ENCODE results near the gene DCDC2C.

DCDC2C gene

GRCh38 chr2:3755277-3755676 is 51.9 kb downstream of the DCDC2C start:
- no peaks in the 10 kb centered on the region for H3K36me3 ChIP-seq (ENCODE audit: control insufficient read depth, insufficient read depth, low read length)

GRCh38 chr2:3756306-3756705 is 52.9 kb downstream of the DCDC2C start:
- Histone ChIP-seq H3K4me3 (ENCODE audit: low read length) (no peak overlapping the region), H3K27me3 (ENCODE audit: control insufficient read depth, insufficient read depth, low read length) (no peaks in the 10 kb centered on the region), H3K4me1 (ENCODE audit: control insufficient read depth, insufficient read depth, low read length) (no peaks in the 10 kb centered on the region), H3K27ac (ENCODE audit: low read depth, low read length) (no peak overlapping the region), H3K9ac (ENCODE audit: low read length) (no peak overlapping the region), H3K36me3 (ENCODE audit: control insufficient read depth, insufficient read depth, low read length) (no peaks in the 10 kb centered on the region)

More at GRCh38 chr2:3755277-3755676, 51.9 kb downstream of the DCDC2C start:
- no peaks in the 10 kb centered on the region for H3K4me1 ChIP-seq (ENCODE audit: control insufficient read depth, insufficient read depth, low read length)
- no peaks in the 10 kb centered on the region for H3K27me3 ChIP-seq (ENCODE audit: control insufficient read depth, insufficient read depth, low read length)
- no peak overlapping the region for H3K27ac ChIP-seq (ENCODE audit: low read depth, low read length)
- H3K9ac ChIP-seq (ENCODE audit: low read length) = peak overlapping the region; percentile 16
- H3K4me3 ChIP-seq (ENCODE audit: low read length) = no peak overlapping the region

- Histone ChIP-seq H3K27me3 (ENCODE audit: control insufficient read depth, insufficient read depth, low read length) (no peaks in the 10 kb centered on the region), H3K4me1 (ENCODE audit: control insufficient read depth, insufficient read depth, low read length) (no peaks in the 10 kb centered on the region), H3K4me3 (ENCODE audit: low read length) (no peak overlapping the region), H3K27ac (ENCODE audit: low read depth, low read length) (no peak overlapping the region), H3K36me3 (ENCODE audit: control insufficient read depth, insufficient read depth, low read length) (no peaks in the 10 kb centered on the region), H3K9ac (ENCODE audit: low read length) (no peak overlapping the region)
Observed at GRCh38 chr2:3758906-3759305, 55.5 kb downstream of the DCDC2C start.

GRCh38 chr2:3759331-3759730 is 56.0 kb downstream of the DCDC2C start:
- H3K4me1 ChIP-seq (ENCODE audit: control insufficient read depth, insufficient read depth, low read length) = no peaks in the 10 kb centered on the region
- no peaks in the 10 kb centered on the region for H3K27me3 ChIP-seq (ENCODE audit: control insufficient read depth, insufficient read depth, low read length)
- H3K9ac ChIP-seq (ENCODE audit: low read length) = no peak overlapping the region
- H3K27ac ChIP-seq (ENCODE audit: low read depth, low read length) = no peak overlapping the region
- H3K4me3 ChIP-seq (ENCODE audit: low read length) = no peak overlapping the region
- no peaks in the 10 kb centered on the region for H3K36me3 ChIP-seq (ENCODE audit: control insufficient read depth, insufficient read depth, low read length)

GRCh38 chr2:3759761-3760160 is 56.4 kb downstream of the DCDC2C start:
- H3K27me3 ChIP-seq (ENCODE audit: control insufficient read depth, insufficient read depth, low read length) = no peaks in the 10 kb centered on the region
- no peak overlapping the region for H3K4me3 ChIP-seq (ENCODE audit: low read length)

GRCh38 chr2:3761272-3761671 is 57.9 kb downstream of the DCDC2C start:
- Histone ChIP-seq H3K27ac (ENCODE audit: low read depth, low read length) (no peak overlapping the region), H3K9ac (ENCODE audit: low read length) (no peak overlapping the region), H3K4me3 (ENCODE audit: low read length) (no peak overlapping the region), H3K27me3 (ENCODE audit: control insufficient read depth, insufficient read depth, low read length) (no peaks in the 10 kb centered on the region), H3K36me3 (ENCODE audit: control insufficient read depth, insufficient read depth, low read length) (no peaks in the 10 kb centered on the region), H3K4me1 (ENCODE audit: control insufficient read depth, insufficient read depth, low read length) (no peaks in the 10 kb centered on the region)

More at GRCh38 chr2:3759761-3760160, 56.4 kb downstream of the DCDC2C start:
- Histone ChIP-seq H3K9ac (ENCODE audit: low read length) (no peak overlapping the region), H3K27ac (ENCODE audit: low read depth, low read length) (no peak overlapping the region), H3K36me3 (ENCODE audit: control insufficient read depth, insufficient read depth, low read length) (no peaks in the 10 kb centered on the region), H3K4me1 (ENCODE audit: control insufficient read depth, insufficient read depth, low read length) (no peaks in the 10 kb centered on the region)

GRCh38 chr2:3762771-3763447 is 59.5 kb downstream of the DCDC2C start:
- no peak overlapping the region for H3K4me3 ChIP-seq (ENCODE audit: low read length)
- no peak overlapping the region for H3K27ac ChIP-seq (ENCODE audit: low read depth, low read length)
- no peaks in the 10 kb centered on the region for H3K27me3 ChIP-seq (ENCODE audit: control insufficient read depth, insufficient read depth, low read length)
- H3K36me3 ChIP-seq (ENCODE audit: control insufficient read depth, insufficient read depth, low read length) = no peaks in the 10 kb centered on the region
- no peaks in the 10 kb centered on the region for H3K4me1 ChIP-seq (ENCODE audit: control insufficient read depth, insufficient read depth, low read length)
- no peak overlapping the region for H3K9ac ChIP-seq (ENCODE audit: low read length)

- H3K9ac ChIP-seq (ENCODE audit: low read length) = no peak overlapping the region
- no peak overlapping the region for H3K27ac ChIP-seq (ENCODE audit: low read depth, low read length)
- no peaks in the 10 kb centered on the region for H3K36me3 ChIP-seq (ENCODE audit: control insufficient read depth, insufficient read depth, low read length)
- H3K4me3 ChIP-seq (ENCODE audit: low read length) = no peak overlapping the region
- H3K4me1 ChIP-seq (ENCODE audit: control insufficient read depth, insufficient read depth, low read length) = no peaks in the 10 kb centered on the region
- no peaks in the 10 kb centered on the region for H3K27me3 ChIP-seq (ENCODE audit: control insufficient read depth, insufficient read depth, low read length)
Observed at GRCh38 chr2:3766824-3767223, 63.4 kb downstream of the DCDC2C start.

GRCh38 chr2:3768960-3769765 is 65.8 kb downstream of the DCDC2C start:
- H3K9ac ChIP-seq (ENCODE audit: low read length) = no peak overlapping the region
- no peak overlapping the region for H3K4me3 ChIP-seq (ENCODE audit: low read length)
- H3K27ac ChIP-seq (ENCODE audit: low read depth, low read length) = no peak overlapping the region
- H3K27me3 ChIP-seq (ENCODE audit: control insufficient read depth, insufficient read depth, low read length) = no peaks in the 10 kb centered on the region
- no peaks in the 10 kb centered on the region for H3K36me3 ChIP-seq (ENCODE audit: control insufficient read depth, insufficient read depth, low read length)
- no peaks in the 10 kb centered on the region for H3K4me1 ChIP-seq (ENCODE audit: control insufficient read depth, insufficient read depth, low read length)

- no peaks in the 10 kb centered on the region for H3K4me1 ChIP-seq (ENCODE audit: control insufficient read depth, insufficient read depth, low read length)
- H3K4me3 ChIP-seq (ENCODE audit: low read length) = no peak overlapping the region
- no peaks in the 10 kb centered on the region for H3K27me3 ChIP-seq (ENCODE audit: control insufficient read depth, insufficient read depth, low read length)
- no peak overlapping the region for H3K27ac ChIP-seq (ENCODE audit: low read depth, low read length)
- no peaks in the 10 kb centered on the region for H3K36me3 ChIP-seq (ENCODE audit: control insufficient read depth, insufficient read depth, low read length)
- no peak overlapping the region for H3K9ac ChIP-seq (ENCODE audit: low read length)
Observed at GRCh38 chr2:3769766-3770165, 66.4 kb downstream of the DCDC2C start.

- Histone ChIP-seq H3K4me3 (ENCODE audit: low read length) (no peak overlapping the region), H3K27me3 (ENCODE audit: control insufficient read depth, insufficient read depth, low read length) (no peaks in the 10 kb centered on the region), H3K27ac (ENCODE audit: low read depth, low read length) (no peak overlapping the region), H3K36me3 (ENCODE audit: control insufficient read depth, insufficient read depth, low read length) (no peaks in the 10 kb centered on the region), H3K4me1 (ENCODE audit: control insufficient read depth, insufficient read depth, low read length) (no peaks in the 10 kb centered on the region), H3K9ac (ENCODE audit: low read length) (no peak overlapping the region)
Observed at GRCh38 chr2:3770724-3771415, 67.5 kb downstream of the DCDC2C start.

- no peaks in the 10 kb centered on the region for H3K36me3 ChIP-seq (ENCODE audit: control insufficient read depth, insufficient read depth, low read length)
- no peak overlapping the region for H3K27ac ChIP-seq (ENCODE audit: low read depth, low read length)
- no peaks in the 10 kb centered on the region for H3K4me1 ChIP-seq (ENCODE audit: control insufficient read depth, insufficient read depth, low read length)
- H3K27me3 ChIP-seq (ENCODE audit: control insufficient read depth, insufficient read depth, low read length) = no peaks in the 10 kb centered on the region
- no peak overlapping the region for H3K4me3 ChIP-seq (ENCODE audit: low read length)
- H3K9ac ChIP-seq (ENCODE audit: low read length) = no peak overlapping the region
Observed at GRCh38 chr2:3771576-3771975, 68.2 kb downstream of the DCDC2C start.

Data from rectal smooth muscle tissue (tissue), 1 donor.